Hematopoietic multipotent progenitor cell treated with erythropoietin and hydrocortisone succinate and interleukin-3 and kit ligand, for 8 days (in vitro differentiated cells): ENCODE results near the gene SH3BP4.

Experiments used
- DNase-seq: peaks from one replicate; pipeline ENCODE4 v3.0.0-alpha.2; 2015

Gene SH3BP4

DNA sequence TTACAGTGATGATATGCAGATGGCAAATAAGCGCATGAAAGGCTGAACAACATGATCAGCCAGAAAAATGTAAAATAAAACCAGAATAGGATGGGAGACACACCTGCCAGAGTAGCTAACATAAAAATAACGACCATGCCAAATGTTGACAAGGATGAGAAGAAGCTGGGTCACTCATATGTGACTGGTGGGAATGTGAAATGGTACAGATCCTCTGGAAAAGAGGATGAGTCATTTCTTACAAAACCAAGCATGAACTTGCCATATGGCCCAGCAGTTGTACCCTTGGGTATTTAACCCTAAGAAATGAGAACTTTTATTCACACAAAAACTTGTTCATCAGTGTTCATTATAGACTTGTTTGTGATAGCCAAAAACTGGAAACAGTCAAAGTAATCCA, 143.8 kb downstream of the SH3BP4 start:
- no peak for DNase-seq

- no peak for DNase-seq
Measured at GRCh38 chr2:235096447-235096846, 144.6 kb downstream of the SH3BP4 start.

GRCh38 chr2:235097196-235097595, 145.4 kb downstream of the SH3BP4 start:
- no peak for DNase-seq

- DNase-seq, result no peak
Measured at GRCh38 chr2:235098269-235098668, 146.5 kb downstream of the SH3BP4 start.

- DNase-seq, result no peak
Measured at GRCh38 chr2:235098736-235099494, 147.1 kb downstream of the SH3BP4 start.

DNA sequence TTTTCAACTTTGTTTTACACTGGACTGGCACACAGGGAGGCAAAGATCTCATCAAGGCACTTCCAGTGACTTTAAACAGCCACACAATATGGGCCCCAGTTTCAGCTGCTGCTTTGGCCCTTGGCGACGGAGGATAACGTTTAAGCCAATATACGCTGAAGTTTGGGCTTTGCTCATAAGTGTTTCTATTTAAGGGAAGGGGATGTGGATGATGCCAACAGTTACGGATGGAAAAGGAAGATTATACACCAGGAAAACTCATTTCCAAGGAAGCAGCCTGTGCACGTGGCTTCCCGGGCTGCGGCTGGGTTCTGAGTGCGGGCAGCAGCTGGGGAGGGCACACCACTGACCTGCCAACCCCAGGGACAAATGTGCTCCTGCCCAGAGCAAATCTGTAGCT, 151.1 kb downstream of the SH3BP4 start:
- no peak for DNase-seq
